Brain microvascular endothelial cell (primary cell): Measurements from ENCODE around the gene FOXS1.

Experiments used
- DNase-seq: peaks from one replicate; pipeline ENCODE4 v3.0.0-alpha.2; 2020
- H3K27ac ChIP-seq: fragments of 250-450 bp; sonication (Bioruptor Pico); 2 replicates; pipeline ENCODE4 v1.5.1; 2020; ENCODE audit warnings: mild to moderate bottlenecking, moderate library complexity
- H3K27me3 ChIP-seq: fragments of 250-450 bp; sonication (Bioruptor Pico); replicated peaks from 2 replicates; pipeline ENCODE4 v1.5.1; 2020; ENCODE audit warnings: mild to moderate bottlenecking
- H3K36me3 ChIP-seq: fragments of 250-450 bp; sonication (Bioruptor Pico); replicated peaks from 2 replicates; pipeline ENCODE4 v1.5.1; 2020; ENCODE audit warnings: mild to moderate bottlenecking
- H3K4me3 ChIP-seq: 2 replicates; pipeline ENCODE4 v1.5.1; 2011; ENCODE audit warnings: low read depth, mild to moderate bottlenecking, control low read depth, low read length, moderate library complexity
- CTCF ChIP-seq: IDR thresholded peaks from 2 replicates; pipeline ENCODE4 v1.5.1; 2011; ENCODE audit warnings: low read depth, mild to moderate bottlenecking, moderate library complexity, low read length, control low read depth, inconsistent platforms; ENCODE audit errors: missing control alignments
- in situ Hi-C: cut with HindIII; loops from 2 replicates; pipeline ENCODE4 v1.10.0; 2017; ENCODE audit warnings: low sequenced_read_pairs, low pct_ligation_motif_present

Gene FOXS1

GRCh38 chr20:31821427-31821826 is 24.0 kb downstream of the FOXS1 start:
- Histone ChIP-seq H3K27me3 (no peaks in the 10 kb centered on the region), H3K4me3 (no peak overlapping the region), H3K27ac (no peak overlapping the region), H3K36me3 (no peaks in the 10 kb centered on the region)
- DNase-seq = no peak
- no peak for TF ChIP-seq CTCF
- in situ Hi-C loops = no loop called here

- Histone ChIP-seq H3K36me3 (no peaks in the 10 kb centered on the region), H3K27ac (no peak overlapping the region), H3K4me3 (no peak overlapping the region), H3K27me3 (no peaks in the 10 kb centered on the region)
- DNase-seq = no peak
- in situ Hi-C loops = no loop called here
- TF ChIP-seq CTCF = no peak
These were observed 25.2 kb downstream of the FOXS1 start for GRCh38 chr20:31820228-31820627.

GRCh38 chr20:31819083-31819784 is 26.2 kb downstream of the FOXS1 start, which contains the start of gene MYLK2:
MYLK2 (plus strand) TSS chr20:31819356; CDS start chr20:31819581, 225 bp downstream.
- DNase-seq = no peak
- H3K27ac ChIP-seq = no peak within 1 kb of the TSS
- H3K27me3 ChIP-seq = no peaks in the 10 kb centered on the region
- in situ Hi-C loops = no loop called here
- no peak within 1 kb of the TSS for H3K4me3 ChIP-seq
- H3K36me3 ChIP-seq = no peaks in the 10 kb centered on the region
- no peak for TF ChIP-seq CTCF

- no peak for DNase-seq
- no peak overlapping the region for H3K4me3 ChIP-seq
- no peaks in the 10 kb centered on the region for H3K27me3 ChIP-seq
- H3K36me3 ChIP-seq = no peaks in the 10 kb centered on the region
- in situ Hi-C loops = no loop called here
- H3K27ac ChIP-seq = no peak overlapping the region
- TF ChIP-seq CTCF = no peak
These were observed 27.0 kb downstream of the FOXS1 start for GRCh38 chr20:31818376-31818908.

GRCh38 chr20:31817461-31817860 is 27.9 kb downstream of the FOXS1 start:
- H3K4me3 ChIP-seq = no peak overlapping the region
- H3K36me3 ChIP-seq = no peaks in the 10 kb centered on the region
- TF ChIP-seq CTCF = no peak
- no peak overlapping the region for H3K27ac ChIP-seq
- in situ Hi-C loops = no loop called here
- no peak for DNase-seq
- no peaks in the 10 kb centered on the region for H3K27me3 ChIP-seq
